ENCODE results near the gene SEZ6L. TPM values are rescaled to one million over a fixed set of nuclear protein-coding genes. Genes with fewer than 3 reads are reported as not detected.

The SEZ6L gene
- total and polyA plus RNA-seq, 12 donors, result 0.01 to 2.5 (median 0.28) TPM

DNA sequence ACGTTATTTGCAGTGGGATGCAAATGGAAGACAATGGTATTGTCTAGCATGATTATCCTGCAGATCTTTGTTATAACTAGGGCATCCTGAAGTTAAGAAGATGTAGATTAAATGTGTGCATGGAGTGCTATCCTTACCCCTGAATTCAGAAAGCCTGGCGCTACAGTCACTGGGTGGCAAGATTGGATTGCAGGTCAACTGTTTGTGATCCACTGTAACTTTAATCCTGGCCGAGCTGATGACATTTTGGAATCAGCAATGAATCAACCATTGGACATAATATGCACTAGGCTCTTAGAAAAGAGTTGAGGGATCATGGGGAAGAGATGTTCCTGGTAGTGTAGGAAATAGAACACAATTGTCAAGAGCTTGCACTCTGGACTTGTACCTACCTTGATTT lies 25.1 kb downstream of the SEZ6L start:
- H3K27me3 ChIP-seq, result peaks cover 0 to 21% (median 4%) of the 10 kb centered on the region in 7 donors
- intact Hi-C loops (cut with DNase I), result no loop called here
- H3K9me3 ChIP-seq, result no peaks in the 10 kb centered on the region
- H3K4me1 ChIP-seq, result no peaks in the 10 kb centered on the region
- no peaks in the 10 kb centered on the region for H3K36me3 ChIP-seq
- H3K27ac ChIP-seq, result no peak overlapping the region
- no peak overlapping the region for H3K4me3 ChIP-seq
- TF ChIP-seq, protein P1, sequence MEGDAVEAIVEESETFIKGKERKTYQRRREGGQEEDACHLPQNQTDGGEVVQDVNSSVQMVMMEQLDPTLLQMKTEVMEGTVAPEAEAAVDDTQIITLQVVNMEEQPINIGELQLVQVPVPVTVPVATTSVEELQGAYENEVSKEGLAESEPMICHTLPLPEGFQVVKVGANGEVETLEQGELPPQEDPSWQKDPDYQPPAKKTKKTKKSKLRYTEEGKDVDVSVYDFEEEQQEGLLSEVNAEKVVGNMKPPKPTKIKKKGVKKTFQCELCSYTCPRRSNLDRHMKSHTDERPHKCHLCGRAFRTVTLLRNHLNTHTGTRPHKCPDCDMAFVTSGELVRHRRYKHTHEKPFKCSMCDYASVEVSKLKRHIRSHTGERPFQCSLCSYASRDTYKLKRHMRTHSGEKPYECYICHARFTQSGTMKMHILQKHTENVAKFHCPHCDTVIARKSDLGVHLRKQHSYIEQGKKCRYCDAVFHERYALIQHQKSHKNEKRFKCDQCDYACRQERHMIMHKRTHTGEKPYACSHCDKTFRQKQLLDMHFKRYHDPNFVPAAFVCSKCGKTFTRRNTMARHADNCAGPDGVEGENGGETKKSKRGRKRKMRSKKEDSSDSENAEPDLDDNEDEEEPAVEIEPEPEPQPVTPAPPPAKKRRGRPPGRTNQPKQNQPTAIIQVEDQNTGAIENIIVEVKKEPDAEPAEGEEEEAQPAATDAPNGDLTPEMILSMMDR (IDR thresholded peaks at IDR 0.05), result no peak
- 65 to 67% methylated on average over 3 of the region's 3 CpGs for WGBS, 2 donors
- DNase-seq, result no peak
- ATAC-seq, result no peak

DNA sequence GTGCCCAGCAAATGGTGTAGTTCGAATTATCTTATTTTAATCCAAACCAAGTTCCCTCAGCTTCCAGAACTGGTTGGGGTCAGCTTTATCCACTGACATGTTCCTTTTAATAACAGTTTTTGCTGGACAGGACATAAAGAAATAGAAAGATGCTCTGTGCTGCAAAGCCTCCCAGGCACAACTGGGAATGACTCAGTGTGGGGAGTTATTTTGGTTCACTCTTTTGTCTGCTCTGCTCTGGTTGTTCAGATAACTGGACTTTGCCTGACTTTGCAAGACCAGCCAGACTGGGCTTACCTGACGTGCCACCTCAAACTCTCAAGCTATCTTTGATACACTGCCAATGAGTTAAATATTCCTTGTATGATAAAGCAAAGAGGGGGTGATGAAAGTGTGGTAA lies 25.6 kb downstream of the SEZ6L start:
- Histone ChIP-seq H3K27ac (no peak overlapping the region), H3K9me3 (no peaks in the 10 kb centered on the region), H3K36me3 (no peaks in the 10 kb centered on the region), H3K4me3 (no peak overlapping the region), H3K4me1 (no peaks in the 10 kb centered on the region), H3K27me3 (peaks cover 0 to 21% (median 4%) of the 10 kb centered on the region in 7 donors)
- 51 to 53% methylated on average over 2 of the region's 2 CpGs for WGBS, 2 donors
- intact Hi-C loops (cut with DNase I), result no loop called here
- DNase-seq (no peak), ATAC-seq (no peak)
- TF ChIP-seq, protein P1 (IDR thresholded peaks at IDR 0.05), result no peak

DNA sequence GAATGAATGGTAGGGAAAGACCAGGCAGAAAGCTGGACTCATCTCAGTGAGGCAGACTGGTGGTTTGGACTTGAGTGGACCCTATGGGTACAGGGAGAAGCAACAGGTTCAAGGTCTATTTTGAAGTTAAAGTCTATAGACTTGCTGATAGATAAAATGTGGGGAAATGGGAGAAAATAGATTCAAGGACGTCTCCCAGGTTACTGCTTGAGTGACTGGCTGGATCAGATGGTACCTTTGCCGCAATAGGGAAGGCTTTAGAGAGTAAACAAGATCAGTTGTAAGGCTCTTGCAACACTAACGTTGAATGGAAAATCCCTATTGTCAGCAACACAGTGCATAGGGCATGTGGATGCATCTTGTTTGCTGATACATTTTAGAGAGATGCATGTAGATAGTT lies 27.4 kb downstream of the SEZ6L start:
- no peak for DNase-seq
- intact Hi-C loops (cut with DNase I), result no loop called here

DNA sequence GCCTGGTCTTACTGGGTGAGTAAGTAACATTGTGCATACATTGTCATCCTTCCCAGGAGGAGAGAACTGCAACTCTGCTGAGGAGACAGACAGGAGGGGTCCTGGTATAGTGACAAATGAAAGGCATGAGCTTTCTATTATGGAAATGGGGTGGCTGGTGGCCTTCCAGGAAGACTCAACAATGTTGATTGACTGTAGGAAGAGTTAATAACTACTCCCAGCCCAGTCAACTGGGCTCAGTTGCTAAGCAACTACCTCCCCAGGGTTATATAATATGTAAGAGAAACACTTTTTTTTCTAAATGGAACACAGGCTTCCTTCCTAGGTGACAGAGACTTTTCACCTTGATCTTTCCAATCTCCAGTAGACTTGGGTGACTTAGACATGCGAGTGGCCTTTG lies 28.2 kb downstream of the SEZ6L start:
- WGBS, 2 donors, result 31 to 93% methylated on average over 1 of the region's 1 CpG
- TF ChIP-seq, protein P1 (IDR thresholded peaks at IDR 0.05), result no peak
- DNase-seq, result no peak
- ATAC-seq, result no peak
- intact Hi-C loops (cut with DNase I), result no loop called here
- peaks cover 0 to 38% (median 10%) of the 10 kb centered on the region in 7 donors for H3K27me3 ChIP-seq
- no peak overlapping the region for H3K27ac ChIP-seq
- H3K4me1 ChIP-seq, result no peaks in the 10 kb centered on the region
- no peaks in the 10 kb centered on the region for H3K36me3 ChIP-seq
- no peak overlapping the region for H3K4me3 ChIP-seq
- no peaks in the 10 kb centered on the region for H3K9me3 ChIP-seq

More for the DNA sequence above, 27.4 kb downstream of the SEZ6L start:
- TF ChIP-seq, protein P1 (IDR thresholded peaks at IDR 0.05), result no peak
- Histone ChIP-seq H3K36me3 (no peaks in the 10 kb centered on the region), H3K27me3 (peaks cover 0 to 30% (median 4%) of the 10 kb centered on the region in 7 donors), H3K27ac (no peak overlapping the region), H3K9me3 (no peaks in the 10 kb centered on the region), H3K4me1 (no peaks in the 10 kb centered on the region), H3K4me3 (no peak overlapping the region)
- ATAC-seq, result no peak
- WGBS, 2 donors, result 61 to 67% methylated on average over 3 of the region's 3 CpGs

Measured in heart right ventricle (tissue), 16 donors.